Esophagus muscularis mucosa (tissue), 3 donors: ENCODE results near the gene GNL1.
"Not testable (repeated sequence)": the region's sequence is repeated elsewhere in the genome, so short reads cannot be mapped to it uniquely, and the experiment has no call there.

ENCODE experiments used
- POLR2A ChIP-seq: fragments of 450-650 bp; IDR thresholded peaks from one replicate; pipeline ENCODE4 v1.6.1; 2017; ENCODE audit warnings: antibody characterized with exemption, moderate library complexity, mild to moderate bottlenecking, low read depth
- POLR2AphosphoS5 ChIP-seq, 2 donors: sonication (generic); formaldehyde crosslinking; IDR thresholded peaks; one replicate each; pipeline ENCODE4 v1.6.1; 2017; ENCODE audit warnings: antibody characterized with exemption in 2 of 2
- TF ChIP-seq, protein P1 (sequence below), 3 experiments: fragments of 200-600 bp in 2 of 3; fragments of 450-650 bp in 1 of 3; sonication (generic) in 2 of 3; IDR thresholded peaks; one replicate each; pipeline ENCODE4 v1.5.1; 2017 to 2019; ENCODE audit warnings: antibody characterized with exemption in 3 of 3, mild to moderate bottlenecking in 2 of 3, moderate library complexity in 1 of 3

- not testable (repeated sequence) for TF ChIP-seq POLR2A; POLR2AphosphoS5 (IDR thresholded peaks at IDR 0.05)
- TF ChIP-seq, protein P1, sequence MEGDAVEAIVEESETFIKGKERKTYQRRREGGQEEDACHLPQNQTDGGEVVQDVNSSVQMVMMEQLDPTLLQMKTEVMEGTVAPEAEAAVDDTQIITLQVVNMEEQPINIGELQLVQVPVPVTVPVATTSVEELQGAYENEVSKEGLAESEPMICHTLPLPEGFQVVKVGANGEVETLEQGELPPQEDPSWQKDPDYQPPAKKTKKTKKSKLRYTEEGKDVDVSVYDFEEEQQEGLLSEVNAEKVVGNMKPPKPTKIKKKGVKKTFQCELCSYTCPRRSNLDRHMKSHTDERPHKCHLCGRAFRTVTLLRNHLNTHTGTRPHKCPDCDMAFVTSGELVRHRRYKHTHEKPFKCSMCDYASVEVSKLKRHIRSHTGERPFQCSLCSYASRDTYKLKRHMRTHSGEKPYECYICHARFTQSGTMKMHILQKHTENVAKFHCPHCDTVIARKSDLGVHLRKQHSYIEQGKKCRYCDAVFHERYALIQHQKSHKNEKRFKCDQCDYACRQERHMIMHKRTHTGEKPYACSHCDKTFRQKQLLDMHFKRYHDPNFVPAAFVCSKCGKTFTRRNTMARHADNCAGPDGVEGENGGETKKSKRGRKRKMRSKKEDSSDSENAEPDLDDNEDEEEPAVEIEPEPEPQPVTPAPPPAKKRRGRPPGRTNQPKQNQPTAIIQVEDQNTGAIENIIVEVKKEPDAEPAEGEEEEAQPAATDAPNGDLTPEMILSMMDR (IDR thresholded peaks at IDR 0.05): not testable (repeated sequence)
Measured at GRCh38 chr6:30521952-30522351, 34.3 kb downstream of the GNL1 start.
